ENCODE results near the gene UVSSA. TPM values are rescaled to one million over a fixed set of nuclear protein-coding genes. Genes with fewer than 3 reads are reported as not detected.
A peak's percentile ranks its signal among the peaks of the same experiment; 100 is the strongest.

UVSSA gene
- total RNA-seq, 3 donors from 2014 or later: 13.9 to 22.9 (median 14.3) TPM

DNA sequence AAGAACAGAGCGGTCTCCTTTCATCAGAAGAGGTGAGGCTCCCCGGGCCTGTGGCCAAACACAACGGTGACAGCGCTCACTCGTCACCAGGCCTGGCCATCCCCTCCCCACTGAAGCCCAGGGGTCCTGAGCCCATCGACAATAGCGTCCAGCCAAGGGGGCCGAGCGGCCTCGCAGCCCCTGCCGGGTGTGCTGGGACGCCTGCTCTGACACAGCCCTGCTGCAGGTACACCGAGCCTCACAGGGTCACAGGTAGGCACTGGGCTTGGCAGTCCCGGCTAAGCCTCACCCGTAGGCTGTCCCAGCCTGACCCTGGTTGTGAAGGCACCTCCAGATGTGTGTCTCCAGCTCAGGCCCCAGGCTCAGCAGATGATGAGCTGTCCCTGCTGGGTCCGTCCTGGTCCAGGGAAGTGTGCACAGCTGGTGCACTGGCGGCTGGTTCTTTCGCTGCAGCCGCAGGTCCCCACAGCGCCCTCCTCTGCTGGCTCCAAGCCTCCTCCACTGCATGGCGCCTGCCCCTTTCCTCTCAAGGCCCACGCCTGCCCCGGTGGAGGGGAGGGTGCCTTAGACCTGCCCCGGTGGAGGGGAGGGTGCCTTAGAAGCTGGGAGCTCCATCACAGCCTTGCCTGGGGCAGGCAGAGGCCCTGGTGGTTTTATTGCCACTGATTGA is 21.5 kb downstream of the UVSSA start:
- Histone ChIP-seq H3K4me1 (no peaks in the 10 kb centered on the region), H3K36me3 (no peaks in the 10 kb centered on the region), H3K27me3 (no peaks in the 10 kb centered on the region), H3K4me3 (no peak overlapping the region), H3K27ac (no peak overlapping the region), H3K9me3 (no peaks in the 10 kb centered on the region)
- peak in 1 of 2 donors; percentile 45 for DNase-seq (ENCODE audit: low spot score in 2 of 2)
- TF ChIP-seq, protein P1, sequence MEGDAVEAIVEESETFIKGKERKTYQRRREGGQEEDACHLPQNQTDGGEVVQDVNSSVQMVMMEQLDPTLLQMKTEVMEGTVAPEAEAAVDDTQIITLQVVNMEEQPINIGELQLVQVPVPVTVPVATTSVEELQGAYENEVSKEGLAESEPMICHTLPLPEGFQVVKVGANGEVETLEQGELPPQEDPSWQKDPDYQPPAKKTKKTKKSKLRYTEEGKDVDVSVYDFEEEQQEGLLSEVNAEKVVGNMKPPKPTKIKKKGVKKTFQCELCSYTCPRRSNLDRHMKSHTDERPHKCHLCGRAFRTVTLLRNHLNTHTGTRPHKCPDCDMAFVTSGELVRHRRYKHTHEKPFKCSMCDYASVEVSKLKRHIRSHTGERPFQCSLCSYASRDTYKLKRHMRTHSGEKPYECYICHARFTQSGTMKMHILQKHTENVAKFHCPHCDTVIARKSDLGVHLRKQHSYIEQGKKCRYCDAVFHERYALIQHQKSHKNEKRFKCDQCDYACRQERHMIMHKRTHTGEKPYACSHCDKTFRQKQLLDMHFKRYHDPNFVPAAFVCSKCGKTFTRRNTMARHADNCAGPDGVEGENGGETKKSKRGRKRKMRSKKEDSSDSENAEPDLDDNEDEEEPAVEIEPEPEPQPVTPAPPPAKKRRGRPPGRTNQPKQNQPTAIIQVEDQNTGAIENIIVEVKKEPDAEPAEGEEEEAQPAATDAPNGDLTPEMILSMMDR (IDR thresholded peaks at IDR 0.05): no peak
- TF ChIP-seq POLR2A (IDR thresholded peaks at IDR 0.05) (no peak), POLR2AphosphoS5 (IDR thresholded peaks at IDR 0.05) (no peak)
- intact Hi-C loops (cut with DNase I; ENCODE audit: low total_unique reads): no loop called here

DNA sequence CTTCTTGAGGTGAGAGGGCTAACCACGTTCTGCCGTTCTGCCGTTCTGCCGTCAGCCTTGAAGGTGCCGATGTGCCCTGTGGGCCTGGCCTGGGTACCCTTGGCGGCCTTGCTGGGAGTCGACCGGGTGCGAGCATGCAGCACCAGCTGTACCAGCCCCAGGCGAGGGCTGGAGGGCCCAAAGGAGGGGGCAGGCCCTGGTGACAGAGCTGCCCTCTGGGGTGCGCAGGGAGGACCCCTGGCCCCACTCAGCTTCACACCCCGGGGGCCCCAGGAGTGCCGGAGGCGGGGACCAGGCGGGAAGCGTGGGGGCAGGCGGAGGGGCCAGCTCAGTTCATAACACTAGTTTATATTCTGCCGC is 22.1 kb downstream of the UVSSA start:
- Histone ChIP-seq H3K36me3 (no peaks in the 10 kb centered on the region), H3K27me3 (no peaks in the 10 kb centered on the region), H3K27ac (no peak overlapping the region), H3K9me3 (no peaks in the 10 kb centered on the region), H3K4me1 (no peaks in the 10 kb centered on the region), H3K4me3 (no peak overlapping the region)
- DNase-seq (ENCODE audit: low spot score in 2 of 2): peak in 1 of 2 donors; percentile 31
- TF ChIP-seq POLR2AphosphoS5 (IDR thresholded peaks at IDR 0.05) (no peak), POLR2A (IDR thresholded peaks at IDR 0.05) (no peak)
- TF ChIP-seq, protein P1 (IDR thresholded peaks at IDR 0.05): no peak
- intact Hi-C loops (cut with DNase I; ENCODE audit: low total_unique reads): no loop called here

DNA sequence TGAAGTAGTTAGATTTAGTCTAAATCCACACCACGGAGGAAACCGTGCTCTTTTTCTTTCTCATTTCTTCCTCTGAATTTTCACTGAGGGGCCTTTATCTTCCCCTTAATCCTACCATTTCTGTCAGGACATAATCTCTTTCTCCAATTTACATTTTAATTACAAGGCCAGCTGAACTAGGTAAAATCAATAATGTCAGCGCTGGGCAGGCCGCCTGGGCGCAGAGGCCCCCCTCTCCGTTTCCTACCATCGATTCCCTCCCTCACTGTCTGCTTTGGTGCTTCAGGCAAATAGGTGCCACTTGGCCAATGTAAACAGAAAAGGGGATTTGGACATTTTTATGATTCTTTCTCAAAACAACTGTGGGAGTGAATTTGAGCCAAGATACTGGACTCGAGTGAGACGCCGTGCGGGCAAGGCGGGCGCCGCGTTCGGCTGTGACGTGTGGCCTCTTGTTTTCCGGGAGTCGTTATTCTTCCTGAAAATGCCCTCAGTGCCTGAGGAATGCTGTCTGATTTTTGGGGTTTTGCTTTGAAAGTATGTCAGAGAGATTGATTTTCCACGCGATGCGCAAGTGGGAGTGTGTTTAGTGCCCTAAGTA is 22.6 kb downstream of the UVSSA start:
- TF ChIP-seq POLR2AphosphoS5 (IDR thresholded peaks at IDR 0.05) (no peak), POLR2A (IDR thresholded peaks at IDR 0.05) (no peak)
- TF ChIP-seq, protein P1 (IDR thresholded peaks at IDR 0.05): no peak
- DNase-seq (ENCODE audit: low spot score in 2 of 2): no peak
- H3K4me3 ChIP-seq: no peak overlapping the region
- no peak overlapping the region for H3K27ac ChIP-seq
- H3K36me3 ChIP-seq: no peaks in the 10 kb centered on the region
- H3K4me1 ChIP-seq: no peaks in the 10 kb centered on the region
- H3K27me3 ChIP-seq: no peaks in the 10 kb centered on the region
- no peaks in the 10 kb centered on the region for H3K9me3 ChIP-seq
- intact Hi-C loops (cut with DNase I; ENCODE audit: low total_unique reads): no loop called here

DNA sequence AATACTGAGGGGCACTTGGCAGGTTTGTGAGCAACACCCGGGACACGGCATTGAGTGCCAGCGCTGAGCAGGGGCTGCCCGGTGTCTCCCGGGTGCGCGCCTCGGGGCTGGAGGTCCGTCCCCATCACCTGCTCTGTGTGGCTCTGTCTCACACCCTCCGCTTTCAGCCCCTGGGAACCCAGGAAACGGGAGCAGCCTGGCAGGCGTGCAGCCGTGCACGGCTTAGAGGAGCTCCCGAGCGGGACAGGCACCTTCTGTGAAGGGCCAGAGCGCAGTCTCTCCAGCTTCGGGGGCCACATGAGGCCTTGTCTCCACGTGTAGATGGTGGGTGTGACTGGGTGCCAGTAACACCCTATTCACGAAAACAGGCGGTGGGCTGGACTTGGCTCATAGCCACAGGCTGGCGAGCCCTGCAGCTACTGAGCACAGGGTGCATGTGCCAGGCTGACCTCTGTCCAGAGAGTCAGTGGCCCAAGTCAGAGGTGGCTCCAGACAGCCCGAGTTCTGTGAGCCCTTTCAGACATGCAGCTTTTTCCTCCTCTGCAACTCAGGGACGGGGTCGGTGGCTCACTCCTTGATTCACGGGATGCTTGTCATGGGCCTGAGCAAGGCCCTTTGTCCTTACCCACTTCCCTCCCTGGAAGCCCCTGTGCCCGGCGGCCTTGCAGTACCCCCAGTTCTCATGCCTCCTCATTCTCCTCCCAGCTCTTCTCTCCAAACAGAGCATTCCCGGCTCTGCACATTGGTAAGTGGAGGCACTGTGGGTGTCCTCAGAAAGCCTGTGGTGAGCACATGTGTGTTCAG is 23.5 kb downstream of the UVSSA start:
- no peak for TF ChIP-seq POLR2A (IDR thresholded peaks at IDR 0.05)
- no peak for TF ChIP-seq POLR2AphosphoS5 (IDR thresholded peaks at IDR 0.05)
- TF ChIP-seq, protein P1 (IDR thresholded peaks at IDR 0.05): no peak
- no peaks in the 10 kb centered on the region for H3K27me3 ChIP-seq
- no peaks in the 10 kb centered on the region for H3K4me1 ChIP-seq
- no peaks in the 10 kb centered on the region for H3K36me3 ChIP-seq
- no peak overlapping the region for H3K27ac ChIP-seq
- intact Hi-C loops (cut with DNase I; ENCODE audit: low total_unique reads): no loop called here
- DNase-seq (ENCODE audit: low spot score in 2 of 2): peak in 1 of 2 donors; percentile 45
- no peak overlapping the region for H3K4me3 ChIP-seq
- no peaks in the 10 kb centered on the region for H3K9me3 ChIP-seq

Measured in breast epithelium (tissue), 4 donors.